Sigmoid colon (tissue), 4 donors: ENCODE data around the gene PAX4.

Experiments used
- POLR2A ChIP-seq, 2 donors: fragments of 450-650 bp; IDR thresholded peaks; one replicate each; pipeline ENCODE4 v1.6.1; 2016; ENCODE audit warnings: antibody characterized with exemption in 2 of 2, mild to moderate bottlenecking in 2 of 2, moderate library complexity in 2 of 2
- POLR2AphosphoS5 ChIP-seq, 4 donors: sonication (generic); formaldehyde crosslinking; IDR thresholded peaks; one replicate each; pipeline ENCODE4 v1.6.1; 2017; ENCODE audit warnings: antibody characterized with exemption in 4 of 4
- TF ChIP-seq, protein P1 (sequence below), 4 experiments: fragments of 450-650 bp in 3 of 4; fragments of 200-600 bp in 1 of 4; IDR thresholded peaks; one replicate each; pipeline ENCODE4 v1.5.1; 2016 to 2019; ENCODE audit warnings: antibody characterized with exemption in 4 of 4, mild to moderate bottlenecking in 3 of 4, moderate library complexity in 2 of 4

DNA sequence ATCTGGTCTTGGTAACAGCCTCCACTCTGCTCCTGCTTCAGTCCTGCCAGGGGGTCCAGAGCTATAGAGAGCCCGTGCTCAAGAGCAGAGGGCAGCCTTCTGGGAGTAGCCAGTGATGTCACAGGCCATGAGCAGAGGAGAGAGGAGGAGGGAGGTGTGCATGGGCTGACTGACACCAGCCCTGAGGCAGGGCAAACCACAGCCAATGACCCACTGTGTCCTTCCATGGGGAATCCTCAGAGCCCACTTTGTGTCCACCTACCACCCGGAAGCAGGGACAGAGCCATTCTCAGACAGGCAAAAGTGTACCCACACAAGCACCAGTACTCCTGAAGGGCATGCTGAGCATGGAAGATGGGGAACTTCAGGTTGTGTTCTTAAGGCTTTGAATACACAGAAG lies at the start of gene PAX4:
- no peak for TF ChIP-seq POLR2AphosphoS5 (IDR thresholded peaks at IDR 0.05)
- TF ChIP-seq, protein P1, sequence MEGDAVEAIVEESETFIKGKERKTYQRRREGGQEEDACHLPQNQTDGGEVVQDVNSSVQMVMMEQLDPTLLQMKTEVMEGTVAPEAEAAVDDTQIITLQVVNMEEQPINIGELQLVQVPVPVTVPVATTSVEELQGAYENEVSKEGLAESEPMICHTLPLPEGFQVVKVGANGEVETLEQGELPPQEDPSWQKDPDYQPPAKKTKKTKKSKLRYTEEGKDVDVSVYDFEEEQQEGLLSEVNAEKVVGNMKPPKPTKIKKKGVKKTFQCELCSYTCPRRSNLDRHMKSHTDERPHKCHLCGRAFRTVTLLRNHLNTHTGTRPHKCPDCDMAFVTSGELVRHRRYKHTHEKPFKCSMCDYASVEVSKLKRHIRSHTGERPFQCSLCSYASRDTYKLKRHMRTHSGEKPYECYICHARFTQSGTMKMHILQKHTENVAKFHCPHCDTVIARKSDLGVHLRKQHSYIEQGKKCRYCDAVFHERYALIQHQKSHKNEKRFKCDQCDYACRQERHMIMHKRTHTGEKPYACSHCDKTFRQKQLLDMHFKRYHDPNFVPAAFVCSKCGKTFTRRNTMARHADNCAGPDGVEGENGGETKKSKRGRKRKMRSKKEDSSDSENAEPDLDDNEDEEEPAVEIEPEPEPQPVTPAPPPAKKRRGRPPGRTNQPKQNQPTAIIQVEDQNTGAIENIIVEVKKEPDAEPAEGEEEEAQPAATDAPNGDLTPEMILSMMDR (IDR thresholded peaks at IDR 0.05): no peak
- no peak for TF ChIP-seq POLR2A (IDR thresholded peaks at IDR 0.05)
